ENCODE measurements around the gene TOMM40L.

Gene TOMM40L

DNA sequence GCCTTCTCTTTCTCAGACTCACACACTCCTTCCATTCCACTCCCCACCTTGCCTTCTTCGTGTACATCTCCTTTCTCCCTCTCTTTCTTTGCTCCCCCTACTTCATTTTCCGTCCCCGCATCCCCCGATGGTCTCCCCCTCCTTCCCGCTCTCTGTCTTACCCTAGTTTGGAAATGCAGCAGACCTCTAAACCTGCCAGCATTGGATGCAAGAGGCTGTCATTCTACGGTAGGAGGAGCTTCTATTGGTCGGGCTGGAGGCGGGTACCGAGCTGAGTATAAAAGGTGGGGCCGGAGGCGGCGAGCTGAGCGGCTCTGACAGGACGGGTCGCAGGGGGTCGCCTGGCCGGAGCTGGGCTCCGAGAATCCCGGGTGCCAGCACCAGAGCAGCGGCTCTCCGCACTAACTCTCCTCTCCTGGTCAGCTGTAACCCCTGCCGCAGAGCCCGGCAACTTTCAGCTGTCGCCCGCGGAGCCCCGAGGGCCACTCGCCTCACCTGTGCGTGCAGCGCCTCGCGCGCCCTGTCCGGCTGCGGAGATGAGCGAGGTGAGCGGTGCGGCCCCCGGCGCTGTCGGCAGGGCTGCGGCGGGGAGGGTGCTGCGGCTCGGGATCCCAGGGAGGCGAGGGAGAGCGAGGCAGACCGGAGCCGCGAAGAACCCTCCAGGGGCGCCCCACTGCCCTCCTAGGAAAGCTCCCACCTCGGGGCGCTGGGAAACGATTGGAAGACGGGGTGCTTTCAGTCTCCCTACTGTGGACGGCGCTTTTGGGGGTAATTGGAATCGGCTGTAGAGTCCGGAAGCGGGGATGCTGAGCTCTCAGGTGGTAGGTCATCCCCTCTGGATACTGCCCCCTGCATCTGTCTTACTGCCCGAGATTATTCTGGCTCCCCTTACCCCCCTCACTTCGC, 32.8 kb downstream of the TOMM40L start, which contains the start of gene PCP4L1:
TSS of gene PCP4L1 (plus strand) at position 307 of the 906 bp plus-strand sequence. CDS start at position 537, 230 bp downstream.
- peak; percentile 36 for DNase-seq

- no peak for DNase-seq
Measured at GRCh38 chr1:161259345-161259702, 33.5 kb downstream of the TOMM40L start.

DNA sequence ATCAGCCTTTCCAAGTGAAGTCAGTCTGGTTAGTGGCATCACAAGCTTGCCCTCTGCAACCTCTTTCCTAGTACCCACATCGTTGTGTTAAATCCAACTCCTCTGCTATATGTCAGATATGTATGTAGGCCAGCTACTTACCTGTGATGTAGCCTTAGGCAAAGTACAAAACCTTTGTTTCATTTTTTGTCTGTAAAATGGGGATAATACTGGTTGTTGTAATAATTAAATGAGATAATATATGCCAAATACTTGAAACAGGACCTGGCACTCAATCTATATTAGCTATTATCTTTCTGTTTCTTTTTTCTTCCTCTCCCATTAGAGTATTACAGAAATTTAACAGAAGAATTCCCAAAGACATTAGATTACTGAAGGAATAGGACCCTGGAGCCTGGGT, 33.9 kb downstream of the TOMM40L start:
- DNase-seq = no peak

DNA sequence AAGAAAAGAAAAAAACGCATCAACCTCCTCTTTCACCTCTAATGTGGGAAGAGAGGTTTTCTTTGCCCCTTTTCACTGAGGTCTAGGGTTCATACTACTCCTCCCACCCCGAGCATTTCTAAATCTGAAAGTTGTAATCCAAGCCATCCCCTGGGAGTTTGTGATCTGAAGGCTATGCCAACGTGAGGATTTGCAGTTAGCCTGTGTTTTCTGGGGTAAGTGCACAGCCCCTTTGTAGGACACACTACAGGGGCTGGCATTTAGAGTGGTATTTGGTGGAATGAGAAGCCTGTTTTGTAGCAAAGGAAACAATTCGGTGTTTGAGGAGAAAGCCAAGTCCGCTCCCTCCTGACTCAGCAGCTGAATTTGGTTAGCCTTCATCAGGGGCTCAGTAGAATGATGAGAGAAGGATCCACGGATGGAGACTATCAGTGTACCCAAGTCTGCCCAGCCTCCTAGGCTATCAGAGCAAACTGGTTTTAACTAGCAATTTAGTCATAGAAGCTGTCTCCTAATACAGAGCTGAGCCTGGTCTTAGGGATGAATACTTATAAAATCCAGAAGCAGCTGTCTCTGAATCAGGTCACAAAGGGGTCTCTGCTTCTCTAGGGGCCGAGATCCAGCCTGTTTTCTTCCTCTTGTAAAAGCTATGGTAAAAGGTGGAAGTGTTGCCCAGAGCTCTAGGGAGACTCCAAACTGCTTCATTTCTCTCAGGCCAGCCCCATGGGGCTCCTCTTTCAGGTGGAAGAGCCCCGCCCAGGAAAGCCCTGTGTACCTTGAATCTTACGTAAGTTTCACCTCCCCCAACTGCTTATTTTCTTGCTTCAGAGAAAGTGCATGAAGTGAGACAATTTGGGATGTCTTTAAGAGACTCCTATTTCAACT, 34.8 kb downstream of the TOMM40L start:
- no peak for DNase-seq

- DNase-seq = no peak
Measured at GRCh38 chr1:161261261-161262235, 35.7 kb downstream of the TOMM40L start.

GRCh38 chr1:161265305-161265704, 39.4 kb downstream of the TOMM40L start:
- DNase-seq = no peak

GRCh38 chr1:161266202-161266601, 40.3 kb downstream of the TOMM40L start:
- DNase-seq = no peak

DNA sequence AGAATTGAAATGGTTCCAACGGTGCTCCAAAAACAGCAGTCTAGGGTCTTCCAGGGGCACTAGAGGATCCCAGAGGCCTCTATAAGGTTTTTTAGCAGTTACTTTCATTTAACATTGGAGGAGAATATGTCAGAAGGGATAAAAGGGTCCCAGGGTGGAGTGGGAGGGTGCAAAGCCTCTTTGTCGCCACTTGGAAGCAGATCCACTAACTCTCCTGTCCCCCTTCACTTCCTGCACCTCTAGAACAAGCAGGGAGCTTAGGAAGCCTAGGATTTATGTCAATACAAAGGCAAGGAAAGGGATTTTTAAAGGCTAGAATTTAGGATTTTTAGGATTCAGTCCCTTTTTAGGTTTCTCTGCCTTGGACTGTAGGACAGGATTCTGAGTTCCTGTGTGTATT, 41.0 kb downstream of the TOMM40L start:
- no peak for DNase-seq

- no peak for DNase-seq
Measured at GRCh38 chr1:161267321-161267720, 41.5 kb downstream of the TOMM40L start.

- DNase-seq = no peak
Measured at GRCh38 chr1:161273402-161273801, 47.5 kb downstream of the TOMM40L start.

DNA sequence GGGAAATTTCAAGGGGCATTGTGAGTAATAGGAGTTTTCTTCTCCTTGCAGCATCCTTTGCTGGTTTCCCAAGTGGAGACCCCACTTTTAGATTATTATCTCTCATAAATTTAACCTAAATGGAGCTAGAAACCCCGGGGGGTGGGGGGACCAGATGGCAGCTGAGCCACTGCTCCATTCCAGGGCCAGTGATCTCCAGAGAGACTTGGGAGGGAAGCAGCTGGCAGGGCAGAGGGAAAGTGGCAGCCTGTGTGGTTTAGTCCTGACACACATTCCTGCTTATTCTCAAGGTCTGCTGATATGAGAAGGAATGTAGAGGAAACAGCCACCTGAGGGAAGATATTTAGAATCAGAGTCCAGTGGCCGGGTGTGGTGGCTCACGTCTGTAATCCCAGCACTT, 49.0 kb downstream of the TOMM40L start:
- DNase-seq = no peak

Data from stimulated activated CD4-positive, alpha-beta T cell treated with anti-CD3 and anti-CD28 coated beads, Interleukin-1b, Interleukin-23, amount 100 ng/mL, for 48 hours (primary cell).